HepG2 (cell line): Measurements from ENCODE around the gene PMIS2. TPM values are rescaled to one million over a fixed set of nuclear protein-coding genes. Genes with fewer than 3 reads are reported as not detected.

Experiments
- ATAD3A ChIP-seq: sonication (generic); formaldehyde crosslinking; IDR thresholded peaks from 2 replicates; pipeline ENCODE4 v1.4.0; 2020; ENCODE audit warnings: missing genetic modification reagents
- CEBPB ChIP-seq: IDR thresholded peaks from 2 replicates; pipeline ENCODE4 v1.6.1; 2011; ENCODE audit warnings: low read depth, low read length, improper control_type of control experiment, borderline replicate concordance
- LCORL ChIP-seq, 2 experiments: fragments of 450-650 bp in 1 of 2; sonication (generic) in 1 of 2; formaldehyde crosslinking in 1 of 2; IDR thresholded peaks; 2 replicates each; pipeline versions ENCODE4 v1.5.0 to v1.6.1; 2017 to 2020; ENCODE audit warnings: antibody characterized with exemption in 1 of 2, missing genetic modification reagents in 1 of 2
- NFYB ChIP-seq: sonication (generic); formaldehyde crosslinking; IDR thresholded peaks from 2 replicates; pipeline ENCODE4 v1.4.0; 2020; ENCODE audit warnings: missing genetic modification reagents
- NKX3-1 ChIP-seq: sonication (generic); formaldehyde crosslinking; IDR thresholded peaks from 2 replicates; pipeline ENCODE4 v1.5.0; 2020; ENCODE audit warnings: missing genetic modification reagents
- ZNF335 ChIP-seq: sonication (generic); formaldehyde crosslinking; IDR thresholded peaks from 2 replicates; pipeline ENCODE4 v1.4.0; 2020; ENCODE audit warnings: missing genetic modification reagents
- polyA plus RNA-seq, 8 experiments: library from polyadenylated mRNA; depleted of rRNA in 3 of 8; stranded (reverse) in 7 of 8; unstranded in 1 of 8; fragments of >200 nt; fragmentation: Illumina TruSeq in 4 of 8; extraction: Trizol in 4 of 8; gene quantifications; 2 replicates each; pipeline versions ENCODE4 v1.2.1 to v1.2.3, GENCODE V29; 2011 to 2016; ENCODE audit warnings: low read depth in 4 of 8, missing spikeins in 1 of 8, mixed read lengths in 1 of 8; ENCODE audit not compliant: insufficient read depth in 1 of 8
- total RNA-seq, 5 experiments: library from RNA; depleted of rRNA; stranded (reverse); fragments of >200 nt; fragmentation: Illumina TruSeq; extraction: Trizol; gene quantifications; 2 replicates each; pipeline ENCODE4 v1.2.3, GENCODE V29; 2016; ENCODE audit warnings: low read depth in 1 of 5
- TF ChIP-seq, protein P1 (sequence below): sonication (generic); formaldehyde crosslinking; IDR thresholded peaks from 2 replicates; pipeline ENCODE4 v1.4.0; 2020; ENCODE audit warnings: mild to moderate bottlenecking, missing genetic modification reagents
- TF ChIP-seq, protein P2 (sequence below): sonication (generic); formaldehyde crosslinking; IDR thresholded peaks from 2 replicates; pipeline ENCODE4 v1.9.0; 2021; ENCODE audit warnings: missing genetic modification reagents, mild to moderate bottlenecking, borderline replicate concordance

The PMIS2 gene
- total and polyA plus RNA-seq, 2 of the 13 experiments (the other 11 are each of a cell fraction or from before 2014, with no cell fraction given): not detected

DNA sequence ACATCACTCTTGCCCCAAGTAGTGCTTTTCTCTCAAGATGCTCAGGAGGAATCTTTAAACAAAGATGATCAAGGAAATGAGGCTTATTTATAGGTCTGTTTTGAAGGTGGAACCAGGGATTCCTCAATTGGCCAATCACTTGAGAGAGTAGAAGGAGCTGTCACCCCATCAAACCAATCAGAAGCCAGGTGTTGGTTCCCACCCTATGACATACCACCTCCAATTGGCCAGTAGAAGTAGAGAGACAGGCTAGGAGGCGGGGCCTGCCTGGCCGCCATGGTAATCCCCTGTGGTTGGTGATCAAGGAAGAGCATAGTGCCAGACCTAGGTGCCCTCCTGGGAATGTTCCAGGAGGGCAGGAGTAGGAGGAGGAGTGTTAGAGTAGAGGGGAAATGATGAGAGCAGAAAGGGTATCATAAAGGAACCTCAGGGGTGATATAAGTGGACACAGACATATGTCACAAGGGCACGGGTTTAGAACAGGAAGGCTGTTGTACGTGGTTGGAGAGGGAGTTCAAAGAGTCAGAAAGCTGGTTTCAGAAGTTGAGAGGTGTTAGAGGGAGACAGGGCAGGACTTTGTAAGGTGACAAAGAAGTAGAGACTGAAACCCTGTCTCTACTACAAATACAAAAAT lies 10.5 kb downstream of the PMIS2 start (continued):
- no peak for TF ChIP-seq LCORL (IDR thresholded peaks at IDR 0.05)
- TF ChIP-seq LCORL (CRISPR knock-in tag; IDR thresholded peaks at IDR 0.05): no peak
- TF ChIP-seq, protein P1, sequence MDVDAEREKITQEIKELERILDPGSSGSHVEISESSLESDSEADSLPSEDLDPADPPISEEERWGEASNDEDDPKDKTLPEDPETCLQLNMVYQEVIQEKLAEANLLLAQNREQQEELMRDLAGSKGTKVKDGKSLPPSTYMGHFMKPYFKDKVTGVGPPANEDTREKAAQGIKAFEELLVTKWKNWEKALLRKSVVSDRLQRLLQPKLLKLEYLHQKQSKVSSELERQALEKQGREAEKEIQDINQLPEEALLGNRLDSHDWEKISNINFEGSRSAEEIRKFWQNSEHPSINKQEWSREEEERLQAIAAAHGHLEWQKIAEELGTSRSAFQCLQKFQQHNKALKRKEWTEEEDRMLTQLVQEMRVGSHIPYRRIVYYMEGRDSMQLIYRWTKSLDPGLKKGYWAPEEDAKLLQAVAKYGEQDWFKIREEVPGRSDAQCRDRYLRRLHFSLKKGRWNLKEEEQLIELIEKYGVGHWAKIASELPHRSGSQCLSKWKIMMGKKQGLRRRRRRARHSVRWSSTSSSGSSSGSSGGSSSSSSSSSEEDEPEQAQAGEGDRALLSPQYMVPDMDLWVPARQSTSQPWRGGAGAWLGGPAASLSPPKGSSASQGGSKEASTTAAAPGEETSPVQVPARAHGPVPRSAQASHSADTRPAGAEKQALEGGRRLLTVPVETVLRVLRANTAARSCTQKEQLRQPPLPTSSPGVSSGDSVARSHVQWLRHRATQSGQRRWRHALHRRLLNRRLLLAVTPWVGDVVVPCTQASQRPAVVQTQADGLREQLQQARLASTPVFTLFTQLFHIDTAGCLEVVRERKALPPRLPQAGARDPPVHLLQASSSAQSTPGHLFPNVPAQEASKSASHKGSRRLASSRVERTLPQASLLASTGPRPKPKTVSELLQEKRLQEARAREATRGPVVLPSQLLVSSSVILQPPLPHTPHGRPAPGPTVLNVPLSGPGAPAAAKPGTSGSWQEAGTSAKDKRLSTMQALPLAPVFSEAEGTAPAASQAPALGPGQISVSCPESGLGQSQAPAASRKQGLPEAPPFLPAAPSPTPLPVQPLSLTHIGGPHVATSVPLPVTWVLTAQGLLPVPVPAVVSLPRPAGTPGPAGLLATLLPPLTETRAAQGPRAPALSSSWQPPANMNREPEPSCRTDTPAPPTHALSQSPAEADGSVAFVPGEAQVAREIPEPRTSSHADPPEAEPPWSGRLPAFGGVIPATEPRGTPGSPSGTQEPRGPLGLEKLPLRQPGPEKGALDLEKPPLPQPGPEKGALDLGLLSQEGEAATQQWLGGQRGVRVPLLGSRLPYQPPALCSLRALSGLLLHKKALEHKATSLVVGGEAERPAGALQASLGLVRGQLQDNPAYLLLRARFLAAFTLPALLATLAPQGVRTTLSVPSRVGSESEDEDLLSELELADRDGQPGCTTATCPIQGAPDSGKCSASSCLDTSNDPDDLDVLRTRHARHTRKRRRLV: no peak
- no peak for TF ChIP-seq ATAD3A (CRISPR knock-in tag)
- no peak for TF ChIP-seq NKX3-1
- no peak for TF ChIP-seq CEBPB
- peak; percentile 77 for TF ChIP-seq NFYB
- no peak for TF ChIP-seq ZNF335 (CRISPR knock-in tag)
- TF ChIP-seq, protein P2, sequence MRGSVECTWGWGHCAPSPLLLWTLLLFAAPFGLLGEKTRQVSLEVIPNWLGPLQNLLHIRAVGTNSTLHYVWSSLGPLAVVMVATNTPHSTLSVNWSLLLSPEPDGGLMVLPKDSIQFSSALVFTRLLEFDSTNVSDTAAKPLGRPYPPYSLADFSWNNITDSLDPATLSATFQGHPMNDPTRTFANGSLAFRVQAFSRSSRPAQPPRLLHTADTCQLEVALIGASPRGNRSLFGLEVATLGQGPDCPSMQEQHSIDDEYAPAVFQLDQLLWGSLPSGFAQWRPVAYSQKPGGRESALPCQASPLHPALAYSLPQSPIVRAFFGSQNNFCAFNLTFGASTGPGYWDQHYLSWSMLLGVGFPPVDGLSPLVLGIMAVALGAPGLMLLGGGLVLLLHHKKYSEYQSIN (CRISPR knock-in tag): no peak
